NCI-H526 treated with DMSO at 0.1 percent for 48 hours (cell line): ENCODE measurements around the gene PCSK4.
"Not testable (repeated sequence)": the region's sequence is repeated elsewhere in the genome, so short reads cannot be mapped to it uniquely, and the experiment has no call there.

ENCODE experiments used
- DNase-seq: peaks from one replicate; lab custom pipeline; 2025; lab: John Stamatoyannopoulos, UW

The PCSK4 gene

DNA sequence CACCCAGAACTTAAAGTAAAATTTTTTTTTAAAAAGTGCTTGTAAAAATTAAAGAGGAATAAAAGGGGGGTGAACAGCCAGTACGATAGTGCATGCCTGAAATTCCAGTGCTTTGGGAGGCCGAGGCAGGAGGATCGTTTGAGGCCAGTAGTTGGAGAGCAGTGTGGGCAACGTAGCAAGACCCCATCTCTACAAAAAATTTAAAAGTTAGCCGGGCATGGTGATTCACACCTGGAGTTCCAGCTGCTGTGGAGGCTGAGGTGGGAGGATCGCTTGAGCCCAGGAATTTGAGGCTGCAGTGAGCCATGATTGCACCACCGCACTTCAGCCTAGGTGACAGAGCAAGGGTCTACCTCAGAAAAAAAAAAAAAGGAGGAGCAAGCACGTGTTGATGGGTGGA lies 14.9 kb upstream of the PCSK4 start:
- no peak for DNase-seq

DNA sequence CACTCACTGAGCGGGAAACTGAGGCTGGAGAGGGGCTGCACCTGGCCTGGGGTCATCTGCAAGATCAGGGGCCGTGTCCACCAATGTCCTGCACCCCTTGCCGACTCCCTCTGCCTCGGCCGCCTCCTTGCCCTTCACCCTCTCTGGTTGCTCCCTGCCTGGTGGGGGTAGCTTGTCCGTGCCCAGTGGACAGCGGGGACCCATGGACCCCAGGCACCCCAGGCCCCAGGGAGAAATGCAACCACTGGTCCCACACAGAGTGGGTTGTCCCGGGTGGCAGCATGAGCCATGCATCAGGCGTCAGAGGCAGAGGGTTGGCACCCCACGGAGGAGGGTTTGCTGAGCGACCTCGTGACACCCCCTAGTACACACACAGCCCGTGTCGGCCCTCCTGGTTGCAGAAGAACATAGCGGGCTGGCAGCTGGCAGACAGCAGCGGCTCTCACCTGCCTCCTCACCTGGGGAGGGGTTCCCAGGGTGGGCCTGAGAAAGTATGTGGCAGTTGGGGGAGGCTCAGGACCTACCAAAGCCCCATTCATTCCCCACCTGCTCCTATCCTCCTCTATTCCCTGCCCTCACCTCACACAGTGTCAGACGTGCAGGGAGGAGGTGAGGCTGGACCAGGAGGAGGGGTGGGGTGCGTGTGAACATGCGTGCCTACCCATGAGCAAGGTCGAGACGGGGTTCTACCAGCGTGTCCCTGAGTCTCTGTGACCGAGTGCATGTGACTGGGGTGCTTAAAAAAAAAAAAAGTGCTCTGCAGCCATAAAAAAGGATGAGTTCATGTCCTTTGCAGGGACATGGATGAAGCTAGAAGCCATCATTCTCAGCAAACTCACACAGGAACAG lies 14.0 kb upstream of the PCSK4 start:
- DNase-seq: no peak

GRCh38 chr19:1503089-1503924 lies 13.2 kb upstream of the PCSK4 start:
- no peak for DNase-seq

DNA sequence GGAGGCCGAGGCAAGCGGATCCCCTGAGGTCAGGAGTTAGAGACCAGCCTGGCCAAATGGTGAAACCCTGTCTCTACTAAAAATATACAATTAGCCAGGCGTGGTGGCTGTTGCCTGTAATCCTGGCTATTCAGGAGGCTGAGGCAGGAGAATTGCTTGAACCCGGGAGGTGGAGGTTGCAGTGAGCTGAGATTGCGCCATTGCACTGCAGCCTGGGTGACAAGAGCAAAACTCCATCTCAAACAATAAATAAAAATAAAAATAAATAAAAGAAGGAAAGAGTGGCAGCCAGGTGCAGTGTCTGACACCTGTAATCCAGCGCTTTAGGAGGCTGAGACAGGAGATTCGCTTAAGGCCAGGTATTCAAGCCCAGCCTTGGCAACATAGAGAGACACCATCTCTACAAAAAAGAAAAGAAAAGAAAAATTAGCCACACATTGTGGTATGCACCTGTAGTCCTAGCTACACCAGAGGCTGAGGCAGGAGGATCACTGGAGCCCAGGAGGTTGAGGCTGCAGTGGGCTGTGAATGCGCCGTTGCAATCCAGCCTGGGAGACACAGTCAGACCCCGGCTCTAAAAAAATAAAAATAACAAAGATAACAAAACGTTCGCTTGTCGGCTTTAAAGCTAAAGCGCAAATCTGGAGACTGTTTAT lies 12.4 kb upstream of the PCSK4 start:
- DNase-seq: no peak

DNA sequence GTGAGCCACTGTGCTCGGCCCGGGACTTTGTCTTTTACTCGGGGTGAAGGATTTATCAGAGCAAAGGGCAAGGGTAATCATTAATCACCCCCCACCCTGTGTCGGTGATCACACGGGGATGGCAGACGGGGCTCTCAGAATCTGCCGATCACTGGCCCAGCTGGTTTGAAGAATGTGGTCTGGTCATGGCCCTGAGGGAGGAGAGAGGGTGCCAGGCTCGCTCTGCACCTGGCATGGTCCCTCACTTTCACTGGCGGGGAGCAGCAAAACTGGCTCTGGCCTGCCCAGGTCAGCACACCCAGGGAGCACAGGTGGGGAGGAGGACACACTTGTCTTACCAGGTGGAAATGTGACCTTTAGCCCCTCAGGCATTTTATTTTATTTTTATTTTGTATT lies 11.0 kb upstream of the PCSK4 start:
- DNase-seq: no peak

GRCh38 chr19:1499231-1499630 lies 9.1 kb upstream of the PCSK4 start:
- DNase-seq: not testable (repeated sequence)

DNA sequence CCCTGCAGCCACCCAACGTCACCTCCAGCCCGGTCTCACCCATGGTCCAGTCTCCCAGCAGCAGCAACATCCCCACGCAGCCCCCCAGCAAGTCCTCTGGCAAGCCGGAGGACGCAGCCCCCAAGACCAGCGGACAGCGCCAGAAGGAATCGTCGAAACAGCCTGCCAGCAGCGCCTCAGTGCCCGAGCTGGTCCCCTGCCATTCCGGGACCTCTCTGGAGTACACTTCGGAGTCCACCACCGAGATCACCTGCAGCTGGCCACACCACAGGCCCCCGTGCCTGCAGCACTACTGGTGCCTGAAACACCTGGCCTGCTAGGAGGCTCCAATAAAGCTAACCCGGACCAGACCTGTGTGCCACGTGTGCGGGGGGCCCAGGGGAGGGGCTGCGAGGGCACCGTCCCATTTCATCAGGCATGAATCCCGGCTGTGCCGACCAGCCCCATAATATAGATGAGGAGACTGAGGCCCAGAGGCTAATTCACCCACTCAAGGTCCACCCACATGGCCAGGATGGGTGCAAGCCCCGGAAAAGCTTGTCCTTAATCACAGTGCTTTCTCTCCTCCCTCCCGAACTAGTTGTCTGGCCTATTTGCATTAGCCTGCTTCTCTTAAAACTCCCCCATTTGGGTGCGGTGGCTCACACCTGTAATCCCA lies 7.6 kb upstream of the PCSK4 start:
- no peak for DNase-seq

GRCh38 chr19:1496714-1497577 lies 6.8 kb upstream of the PCSK4 start:
- no peak for DNase-seq

GRCh38 chr19:1495799-1496713 lies 5.9 kb upstream of the PCSK4 start:
- DNase-seq: no peak

DNA sequence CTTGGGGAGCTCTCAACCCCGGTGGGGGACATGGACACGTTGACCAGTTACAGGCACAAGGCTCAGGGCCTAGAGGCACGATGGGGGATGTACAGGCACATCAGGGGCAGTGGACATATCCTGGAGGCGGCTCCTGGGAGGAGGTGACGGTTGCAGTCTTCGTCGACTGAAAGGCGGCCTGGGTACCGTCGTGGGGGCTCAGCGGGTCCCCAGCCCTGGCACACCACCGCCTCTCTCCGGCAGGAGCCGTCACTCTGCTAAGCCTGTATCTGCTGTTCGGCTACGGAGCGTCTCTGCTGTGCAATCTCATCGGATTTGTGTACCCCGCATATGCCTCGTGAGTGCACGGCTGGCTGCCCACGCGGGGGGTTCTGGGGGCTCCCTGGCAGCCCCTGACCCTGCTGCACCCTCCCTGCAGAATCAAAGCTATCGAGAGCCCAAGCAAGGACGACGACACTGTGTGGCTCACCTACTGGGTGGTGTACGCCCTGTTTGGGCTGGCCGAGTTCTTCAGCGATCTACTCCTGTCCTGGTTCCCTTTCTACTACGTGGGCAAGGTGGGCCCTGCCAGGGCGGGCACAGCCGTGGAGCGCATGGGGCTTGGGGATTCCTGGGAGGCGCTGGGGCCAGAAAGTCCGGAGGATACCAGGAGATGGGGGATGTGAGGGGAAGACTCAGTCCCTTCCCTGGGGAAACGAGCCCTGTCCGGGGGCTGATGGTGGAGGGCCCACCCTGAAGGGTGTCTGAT lies 5.1 kb upstream of the PCSK4 start:
- DNase-seq: no peak

DNA sequence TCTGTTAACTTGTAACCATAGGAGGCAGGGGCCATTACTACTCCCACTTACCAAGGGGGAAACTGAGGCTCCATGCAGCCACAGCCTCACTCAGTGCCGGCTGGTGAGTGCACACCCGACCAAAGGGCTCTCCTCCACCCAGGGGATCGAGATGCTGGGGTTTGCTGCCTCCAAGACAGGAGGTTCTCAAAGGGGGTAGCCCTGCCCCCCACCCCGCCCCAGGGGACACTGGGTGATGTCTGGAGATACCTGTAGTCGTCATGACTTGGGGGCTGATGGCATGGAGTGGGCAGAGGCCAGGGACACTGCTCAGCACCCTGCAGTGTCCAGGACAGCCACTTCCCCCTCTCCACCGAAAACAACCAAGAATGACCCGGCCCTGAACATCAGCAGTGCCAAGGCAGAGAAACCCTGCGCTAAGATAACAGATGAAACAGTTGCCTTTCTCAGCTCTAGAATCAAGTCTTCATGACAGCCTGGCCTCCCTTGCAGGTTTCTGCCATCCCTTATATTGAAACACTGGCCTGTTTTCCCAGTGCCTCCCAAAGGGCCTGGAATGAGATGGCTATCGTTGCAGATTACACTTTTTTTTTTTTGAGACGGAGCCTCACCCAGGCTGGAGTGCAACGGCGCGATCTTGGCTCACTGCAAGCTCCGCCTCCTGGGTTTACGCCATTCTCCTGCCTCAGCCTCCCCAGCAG lies 4.1 kb upstream of the PCSK4 start:
- no peak for DNase-seq

DNA sequence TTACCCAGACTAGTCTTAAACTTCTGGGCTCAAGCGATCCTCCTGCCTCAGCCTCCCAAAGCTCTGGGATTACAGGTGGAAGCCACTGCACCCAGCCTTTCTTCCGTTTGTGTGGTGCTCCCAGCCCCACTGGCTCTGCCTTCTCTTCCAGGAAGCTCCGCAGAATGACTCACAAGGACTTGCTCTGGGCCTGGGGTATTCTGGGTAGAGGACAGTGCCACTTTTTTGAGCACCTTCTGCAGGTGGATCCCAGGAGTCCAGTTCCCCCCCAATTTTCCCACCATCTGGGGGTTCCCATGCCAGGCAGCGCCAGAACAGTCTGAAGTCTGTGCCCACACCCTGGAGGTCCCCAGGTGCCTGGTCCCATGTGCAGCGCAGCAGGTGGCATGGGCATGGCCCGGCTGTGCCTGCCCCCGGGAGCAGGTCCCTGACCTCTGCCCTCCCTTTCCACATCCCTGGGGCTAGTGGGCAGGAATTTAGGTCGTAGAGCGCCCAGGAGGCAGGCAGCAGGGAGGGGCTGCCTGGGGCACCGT lies 2.4 kb upstream of the PCSK4 start:
- no peak for DNase-seq

GRCh38 chr19:1491849-1492170 lies 1.7 kb upstream of the PCSK4 start:
- no peak for DNase-seq

GRCh38 chr19:1491114-1491848 lies 1.1 kb upstream of the PCSK4 start, which contains the start of gene REEP6:
Gene REEP6 (plus strand): TSS chr19:1491181. CDS start chr19:1491270, 89 bp downstream.
- no peak for DNase-seq

GRCh38 chr19:1489463-1490310 lies 463 bp downstream of the PCSK4 start:
- no peak for DNase-seq

DNA sequence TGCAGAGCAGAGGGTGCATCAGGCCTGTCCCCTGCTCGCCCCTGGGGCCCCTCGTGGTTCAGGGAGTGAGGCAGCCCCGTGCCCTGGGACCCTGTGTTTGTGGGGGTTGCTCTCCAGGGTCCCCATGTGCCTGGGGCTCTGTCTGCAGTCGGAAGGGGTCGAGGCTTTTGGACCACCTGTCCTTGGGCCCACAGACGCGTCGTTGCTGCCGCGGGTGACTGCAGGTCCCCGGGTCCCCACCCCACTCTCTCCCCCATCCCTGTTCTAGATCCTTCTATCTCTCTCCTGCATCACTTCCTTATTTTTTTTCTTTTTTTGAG lies 1.9 kb downstream of the PCSK4 start:
- no peak for DNase-seq
